GM12801 (cell line): Measurements from ENCODE around the gene PDE8B.

Experiments
- TF ChIP-seq, protein P1 (sequence below): IDR thresholded peaks from one replicate; pipeline ENCODE4 v1.5.1; 2011; ENCODE audit warnings: control low read depth; ENCODE audit not compliant: insufficient read length; ENCODE audit errors: extremely low read depth

Gene PDE8B

GRCh38 chr5:77258652-77259051 is 48.2 kb downstream of the PDE8B start:
- TF ChIP-seq, protein P1, sequence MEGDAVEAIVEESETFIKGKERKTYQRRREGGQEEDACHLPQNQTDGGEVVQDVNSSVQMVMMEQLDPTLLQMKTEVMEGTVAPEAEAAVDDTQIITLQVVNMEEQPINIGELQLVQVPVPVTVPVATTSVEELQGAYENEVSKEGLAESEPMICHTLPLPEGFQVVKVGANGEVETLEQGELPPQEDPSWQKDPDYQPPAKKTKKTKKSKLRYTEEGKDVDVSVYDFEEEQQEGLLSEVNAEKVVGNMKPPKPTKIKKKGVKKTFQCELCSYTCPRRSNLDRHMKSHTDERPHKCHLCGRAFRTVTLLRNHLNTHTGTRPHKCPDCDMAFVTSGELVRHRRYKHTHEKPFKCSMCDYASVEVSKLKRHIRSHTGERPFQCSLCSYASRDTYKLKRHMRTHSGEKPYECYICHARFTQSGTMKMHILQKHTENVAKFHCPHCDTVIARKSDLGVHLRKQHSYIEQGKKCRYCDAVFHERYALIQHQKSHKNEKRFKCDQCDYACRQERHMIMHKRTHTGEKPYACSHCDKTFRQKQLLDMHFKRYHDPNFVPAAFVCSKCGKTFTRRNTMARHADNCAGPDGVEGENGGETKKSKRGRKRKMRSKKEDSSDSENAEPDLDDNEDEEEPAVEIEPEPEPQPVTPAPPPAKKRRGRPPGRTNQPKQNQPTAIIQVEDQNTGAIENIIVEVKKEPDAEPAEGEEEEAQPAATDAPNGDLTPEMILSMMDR = no peak

DNA sequence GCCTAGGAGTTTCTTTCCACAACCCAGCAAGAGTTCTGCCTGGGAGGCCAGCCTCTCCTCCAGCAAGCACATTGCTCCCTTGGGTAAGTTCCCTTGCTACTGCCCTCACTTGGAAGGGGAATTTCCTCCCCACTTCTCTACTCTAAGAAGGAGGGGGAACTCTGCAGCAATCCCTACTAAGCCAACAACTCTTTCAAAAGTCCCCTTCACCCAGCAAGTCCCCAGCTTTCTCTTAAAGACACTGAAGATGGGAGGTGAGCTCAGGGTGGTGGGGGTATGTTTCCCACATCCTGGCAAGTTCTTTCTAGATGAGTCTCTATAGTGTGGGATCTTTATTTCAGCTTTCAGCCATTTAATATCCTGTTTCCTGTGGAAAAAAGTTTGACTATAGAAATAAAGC is 49.0 kb downstream of the PDE8B start:
- TF ChIP-seq, protein P1 = no peak

GRCh38 chr5:77262697-77263096 is 52.2 kb downstream of the PDE8B start:
- TF ChIP-seq, protein P1 = no peak

- TF ChIP-seq, protein P1 = no peak
Measured at GRCh38 chr5:77266291-77266690, 55.8 kb downstream of the PDE8B start.

DNA sequence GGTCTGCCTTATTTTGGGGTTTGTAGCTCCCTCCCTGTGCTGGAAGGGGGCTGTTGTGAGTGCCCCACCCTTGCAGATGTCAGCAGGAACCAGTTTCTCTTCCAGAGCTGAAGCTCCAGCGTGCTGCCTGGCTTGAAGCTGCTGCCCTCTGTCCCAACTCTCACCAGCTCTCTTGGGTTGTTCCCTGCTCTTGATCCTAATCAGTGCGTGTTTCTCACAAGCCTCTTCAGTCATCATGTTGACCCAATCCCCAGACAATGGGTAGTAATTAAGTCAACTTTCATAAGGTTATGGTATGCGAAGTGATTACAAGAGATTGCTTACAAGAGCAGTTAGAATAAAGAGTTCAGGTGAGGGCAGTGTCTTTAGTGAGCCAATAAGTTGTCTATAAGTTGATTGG is 57.0 kb downstream of the PDE8B start:
- TF ChIP-seq, protein P1 = no peak

GRCh38 chr5:77272206-77272605 is 61.7 kb downstream of the PDE8B start:
- TF ChIP-seq, protein P1 = no peak

DNA sequence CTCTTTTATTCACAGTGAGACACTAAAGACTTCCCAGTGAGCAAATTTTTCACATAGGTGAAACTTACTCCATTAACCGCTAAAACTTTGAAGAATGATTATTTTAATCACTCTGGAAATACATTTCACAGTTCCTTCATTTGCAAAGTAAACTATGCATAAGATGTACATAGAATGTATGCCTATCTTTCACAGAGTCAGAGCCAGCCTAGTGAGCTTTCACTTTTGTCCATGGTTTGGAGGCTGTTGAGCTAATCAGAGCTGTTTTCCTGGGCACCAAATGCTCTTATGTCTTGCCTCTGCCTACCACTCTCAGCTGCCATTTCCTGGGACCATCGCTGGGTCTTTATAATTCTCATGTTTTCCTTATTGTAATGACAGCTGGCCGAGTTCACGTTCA is 67.3 kb downstream of the PDE8B start:
- TF ChIP-seq, protein P1 = no peak

GRCh38 chr5:77280036-77280435 is 69.6 kb downstream of the PDE8B start:
- TF ChIP-seq, protein P1 = no peak
